RCC 7860 (cell line): Measurements from ENCODE around the gene LMOD1.
A peak's percentile ranks its signal among the peaks of the same experiment; 100 is the strongest.
"Not testable (repeated sequence)": the region's sequence is repeated elsewhere in the genome, so short reads cannot be mapped to it uniquely, and the experiment has no call there.

Source experiments
- DNase-seq: peaks from one replicate; pipeline ENCODE4 v3.0.0-alpha.2; 2015; ENCODE audit warnings: low spot score
- FAIRE-seq: peaks from 2 replicates; lab custom pipeline; 2012; peaks lifted over from hg19 to GRCh38; lab: Jason Lieb, UNC

Gene LMOD1

DNA sequence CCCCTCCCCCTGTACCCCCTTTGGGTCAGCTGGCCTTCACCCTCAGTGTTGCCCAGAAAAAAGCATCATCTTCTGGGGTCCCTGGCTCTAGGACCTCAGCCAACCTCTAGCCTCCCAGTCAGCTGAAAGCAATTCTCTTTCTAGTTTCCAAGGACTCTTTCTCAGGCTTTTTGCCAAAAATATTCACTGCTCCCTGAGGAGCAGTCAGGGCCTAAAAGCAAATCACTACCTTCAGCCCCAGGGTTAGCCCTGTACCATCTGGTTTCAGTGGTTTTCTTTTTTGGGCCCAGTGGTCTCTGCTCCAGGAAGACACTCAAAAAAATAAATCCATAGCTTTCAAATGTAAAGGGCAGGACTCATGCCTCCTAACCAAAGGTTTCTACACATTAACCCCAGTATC, 3.1 kb upstream of the LMOD1 start:
- DNase-seq, result no peak
- no peak for FAIRE-seq

DNA sequence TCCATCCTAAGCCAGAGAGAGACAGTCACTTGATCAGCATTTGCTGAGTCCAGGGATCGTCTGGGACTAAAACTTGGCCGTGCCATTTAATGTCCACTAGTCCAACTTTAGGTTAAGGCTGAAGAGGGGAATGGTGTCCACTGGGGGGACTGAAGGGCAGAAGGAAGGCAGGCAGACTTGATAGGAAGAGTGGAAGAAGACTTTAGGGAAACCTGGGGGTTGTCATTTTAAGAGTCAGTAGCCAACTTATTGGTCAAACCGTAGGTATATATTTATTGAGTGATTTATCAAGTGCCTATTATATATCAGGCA, 1.3 kb upstream of the LMOD1 start:
- no peak for FAIRE-seq
- DNase-seq, result no peak

DNA sequence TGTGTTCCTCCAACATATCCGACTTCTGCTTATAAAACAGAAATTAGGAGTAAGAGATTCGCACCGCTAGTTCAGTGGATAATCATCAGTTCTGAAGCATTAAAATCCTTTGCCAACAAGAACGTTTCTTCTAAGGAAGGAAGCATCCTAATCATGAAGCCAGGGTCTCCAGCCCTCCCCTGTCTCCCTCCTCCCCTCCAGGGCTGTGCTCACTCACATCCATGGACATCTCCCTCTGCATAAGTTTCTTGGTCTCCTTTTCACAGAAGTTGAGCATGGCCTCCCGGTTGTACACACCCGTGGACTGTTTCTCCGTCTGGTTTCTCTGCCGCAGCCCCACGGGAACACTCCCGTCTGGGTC, 505 bp downstream of the LMOD1 start:
- FAIRE-seq (no peak), DNase-seq (no peak)

DNA sequence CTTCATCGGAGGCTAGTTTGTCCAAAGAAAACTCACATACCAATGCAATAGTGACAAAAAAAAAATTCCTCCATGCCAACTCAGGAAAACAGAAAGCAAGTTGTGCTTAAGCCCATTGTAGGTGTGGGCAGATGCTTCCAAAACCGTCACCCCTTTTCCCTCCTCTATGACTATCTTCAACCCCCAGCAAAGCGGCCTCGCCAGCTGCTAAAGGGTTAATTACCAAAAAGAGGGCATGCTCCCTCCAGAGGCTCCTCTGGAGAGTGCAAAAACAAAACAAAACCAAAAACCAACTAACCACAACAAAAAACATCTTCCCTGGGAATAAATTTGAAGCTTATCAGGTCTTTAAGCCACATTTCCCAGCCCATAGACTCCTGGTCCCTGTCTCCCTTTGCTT, 1.2 kb downstream of the LMOD1 start:
- no peak for DNase-seq

DNA sequence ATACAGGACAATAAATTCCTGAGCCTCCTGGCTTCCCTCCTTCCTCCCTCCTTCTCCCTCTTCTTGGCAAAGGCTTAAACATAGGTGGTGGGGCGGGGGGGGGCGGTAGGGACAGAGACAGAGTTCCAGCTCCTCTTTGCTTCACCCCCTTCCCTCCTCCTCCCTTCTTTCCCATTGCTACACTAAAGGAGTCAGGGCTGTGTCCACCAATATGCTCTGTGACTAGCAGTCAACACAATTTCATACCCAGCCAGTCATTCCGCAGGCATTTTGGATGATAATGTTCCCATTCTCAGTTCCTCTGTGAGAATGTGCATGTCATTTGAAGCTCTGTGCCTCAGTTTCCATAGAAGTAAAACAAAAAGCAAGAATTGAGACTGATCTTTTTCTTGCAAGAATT, 1.7 kb downstream of the LMOD1 start:
- FAIRE-seq (no peak), DNase-seq (no peak)

More for the DNA sequence above, 1.2 kb downstream of the LMOD1 start:
- FAIRE-seq, result no peak

DNA sequence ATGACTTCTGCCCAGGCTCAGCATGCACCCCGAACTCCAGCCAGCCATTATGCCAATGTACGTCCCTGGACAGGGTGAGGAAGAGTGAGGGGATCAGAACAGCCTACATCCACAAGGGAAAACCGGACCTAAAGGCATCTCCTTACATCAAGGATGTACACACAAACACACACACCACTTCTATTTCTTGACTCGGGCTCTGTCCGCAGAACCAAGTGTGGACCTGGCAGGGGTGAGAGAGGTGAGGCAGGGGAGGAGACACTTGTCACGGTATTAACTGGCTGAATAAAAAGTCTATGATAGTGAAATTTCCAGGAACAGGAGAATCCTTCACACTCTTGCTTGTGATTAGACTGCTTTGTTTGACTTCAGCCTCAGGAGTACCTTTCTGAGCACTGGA, 2.3 kb downstream of the LMOD1 start:
- DNase-seq, result no peak
- FAIRE-seq, result no peak

DNA sequence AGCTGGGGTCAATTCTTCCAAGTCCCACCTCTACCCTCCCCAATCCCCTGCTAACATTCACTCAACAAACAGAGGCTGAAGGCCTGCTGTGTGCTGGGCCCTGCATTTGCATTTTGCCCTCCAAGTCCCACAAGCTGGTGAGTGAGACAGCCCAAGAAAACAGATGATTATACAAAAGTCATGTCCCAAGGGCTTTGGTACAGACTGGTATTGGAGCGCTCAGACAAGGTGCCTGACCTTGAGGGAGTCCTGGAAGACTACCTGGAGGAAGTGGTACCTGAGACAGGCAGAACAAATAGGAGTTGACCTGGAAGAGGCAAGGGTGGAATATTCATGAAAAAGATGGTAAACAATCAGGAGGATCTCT, 4.2 kb downstream of the LMOD1 start:
- DNase-seq, result no peak
- FAIRE-seq, result no peak

DNA sequence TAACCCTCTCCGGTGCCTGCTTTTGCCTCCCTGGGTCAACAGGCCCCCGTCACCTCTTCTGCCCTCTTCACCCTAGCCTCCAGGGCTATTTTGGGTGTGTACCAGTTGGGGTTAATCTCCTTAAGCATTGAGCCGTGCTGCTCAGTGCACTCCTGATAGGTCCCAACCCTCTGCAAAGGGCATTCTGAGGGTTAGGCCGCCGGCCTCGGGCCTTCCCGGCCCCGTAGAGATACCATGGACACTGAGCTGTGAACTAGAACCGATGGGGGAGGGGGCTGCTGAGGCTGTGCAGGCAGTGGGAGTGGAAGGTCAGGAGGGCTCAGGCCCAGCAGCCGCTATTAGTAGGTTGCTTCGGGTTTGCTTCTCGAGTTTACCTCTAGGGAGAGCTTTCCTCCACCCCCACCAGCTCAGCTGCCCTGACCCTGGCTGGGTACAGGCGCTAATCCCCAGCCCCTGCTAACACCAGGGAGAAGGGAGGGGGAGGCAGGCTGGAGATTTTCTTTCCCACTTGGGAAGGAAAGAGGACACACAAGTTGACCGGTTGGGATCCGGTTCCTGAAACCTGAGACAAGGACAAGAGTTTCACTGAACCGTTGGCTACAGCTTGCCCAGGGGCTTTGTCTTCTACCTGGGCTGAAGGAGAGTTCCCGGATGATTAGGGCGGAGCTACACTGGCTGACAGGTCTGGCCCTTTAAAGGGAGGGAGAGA, 4.8 kb downstream of the LMOD1 start:
- no peak for FAIRE-seq
- no peak for DNase-seq

DNA sequence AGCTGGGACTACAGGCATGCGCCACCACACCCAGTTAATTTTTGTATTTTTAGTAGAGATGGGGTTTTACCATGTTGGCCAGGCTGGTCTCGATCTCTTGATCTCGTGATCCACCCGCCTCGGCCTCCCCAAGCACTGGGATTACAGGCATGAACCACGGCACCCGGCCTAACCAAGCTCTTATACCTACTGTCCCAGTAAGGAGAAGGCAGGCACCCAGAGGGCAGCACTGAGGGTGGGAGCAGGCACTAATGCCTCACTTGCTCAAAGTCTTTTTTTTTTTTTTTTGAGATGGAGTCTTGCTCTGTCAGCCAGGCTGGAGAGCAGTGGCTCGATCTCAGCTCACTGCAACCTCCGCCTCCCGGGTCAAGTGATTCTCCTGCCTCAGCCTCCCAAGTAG, 6.0 kb downstream of the LMOD1 start:
- not testable (repeated sequence) for FAIRE-seq, DNase-seq

DNA sequence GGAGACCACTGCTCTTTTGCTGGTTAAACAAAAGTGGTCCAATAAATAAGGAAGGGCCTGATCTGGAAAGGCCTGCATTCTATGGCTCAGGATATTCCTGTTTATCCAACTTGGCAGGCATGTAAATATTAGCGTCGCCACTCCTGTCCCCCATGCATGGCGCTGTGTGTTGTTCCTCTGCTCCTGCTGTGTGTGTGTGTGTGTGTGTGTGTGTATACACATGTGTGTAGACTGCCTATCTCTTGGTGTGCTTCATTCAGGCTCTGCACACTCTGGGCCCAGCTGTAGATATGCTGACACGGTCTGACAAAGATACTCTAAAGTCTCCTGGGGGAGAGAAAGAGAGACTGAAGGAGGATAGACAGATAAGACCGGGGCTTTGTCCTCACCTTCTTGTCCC, 6.8 kb downstream of the LMOD1 start:
- DNase-seq (no peak), FAIRE-seq (no peak)

DNA sequence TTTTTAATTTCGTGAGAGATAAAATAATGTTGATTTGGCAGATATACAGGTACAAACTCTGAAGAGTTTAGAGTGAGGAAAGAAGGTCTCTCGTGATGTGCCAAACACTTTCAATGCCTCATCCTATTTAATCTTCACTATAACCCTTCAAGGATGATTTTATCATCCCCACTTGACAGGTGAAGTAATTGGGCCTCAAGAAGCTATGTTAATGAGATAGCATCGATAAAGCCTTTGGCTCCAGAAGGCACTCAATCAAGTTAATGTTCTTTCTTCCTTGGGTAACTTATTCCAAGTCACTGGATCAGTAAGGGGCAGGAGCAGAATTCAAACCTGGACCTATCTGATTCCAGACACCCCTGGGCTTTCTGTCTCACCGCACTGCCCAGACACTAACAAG, 7.2 kb downstream of the LMOD1 start:
- FAIRE-seq (no peak), DNase-seq (no peak)

DNA sequence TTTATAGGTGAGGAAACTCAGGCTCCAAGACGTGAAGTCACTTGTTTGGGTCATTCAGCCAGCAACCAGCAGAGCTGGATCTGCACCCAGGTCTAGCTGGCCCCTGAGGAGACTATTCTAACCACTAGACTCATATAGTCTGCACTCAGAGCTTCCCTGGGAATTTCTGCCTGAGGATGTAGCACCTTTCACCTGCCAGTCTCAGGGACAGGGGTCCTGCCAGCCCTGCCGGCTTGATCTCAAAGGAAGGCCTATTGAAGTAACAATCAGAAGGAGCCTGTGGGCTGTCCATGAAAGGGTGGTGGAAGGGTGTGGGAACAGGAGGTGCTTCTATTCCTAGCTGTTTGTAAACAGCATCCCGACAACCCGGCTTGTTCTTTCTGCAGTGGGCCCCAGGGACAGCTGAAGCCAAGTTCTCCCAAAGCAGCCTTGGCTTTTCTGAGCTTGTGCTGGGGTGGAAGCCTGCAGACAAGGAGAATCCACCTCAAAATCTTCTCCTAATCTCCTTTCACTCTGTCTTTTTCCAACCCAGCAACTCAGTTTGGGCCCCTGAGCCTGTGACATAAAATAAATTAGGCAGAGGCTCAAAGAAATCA, 7.8 kb downstream of the LMOD1 start:
- DNase-seq (no peak), FAIRE-seq (no peak)

DNA sequence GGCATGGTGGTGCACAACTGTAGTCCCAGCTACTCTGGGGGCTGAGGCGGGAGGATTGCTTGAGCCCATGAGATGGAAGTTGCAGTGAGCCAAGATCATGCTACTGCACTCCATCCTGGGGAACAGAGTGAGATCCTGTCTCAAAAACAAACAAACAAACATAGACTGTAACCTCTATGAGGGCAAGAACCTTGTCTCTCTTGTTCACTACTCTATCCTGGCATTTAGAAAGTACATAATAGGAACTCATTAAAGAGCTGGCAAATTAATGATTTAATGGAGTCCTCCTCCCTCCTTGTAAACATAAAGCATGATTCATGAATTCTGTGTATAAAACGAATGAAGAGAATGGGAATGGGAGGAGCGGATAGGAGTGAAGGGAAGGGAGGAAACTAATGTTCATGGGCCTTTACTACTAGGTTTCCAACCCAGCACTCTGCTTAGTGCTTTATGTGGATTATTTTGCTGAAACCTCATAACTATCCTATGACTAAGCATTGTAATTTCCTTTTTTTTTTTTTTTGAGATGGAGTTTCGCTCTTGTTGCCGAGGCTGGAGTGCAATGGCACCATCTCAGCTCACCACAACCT, 8.6 kb downstream of the LMOD1 start:
- DNase-seq (peak; percentile 41), FAIRE-seq (no peak)

DNA sequence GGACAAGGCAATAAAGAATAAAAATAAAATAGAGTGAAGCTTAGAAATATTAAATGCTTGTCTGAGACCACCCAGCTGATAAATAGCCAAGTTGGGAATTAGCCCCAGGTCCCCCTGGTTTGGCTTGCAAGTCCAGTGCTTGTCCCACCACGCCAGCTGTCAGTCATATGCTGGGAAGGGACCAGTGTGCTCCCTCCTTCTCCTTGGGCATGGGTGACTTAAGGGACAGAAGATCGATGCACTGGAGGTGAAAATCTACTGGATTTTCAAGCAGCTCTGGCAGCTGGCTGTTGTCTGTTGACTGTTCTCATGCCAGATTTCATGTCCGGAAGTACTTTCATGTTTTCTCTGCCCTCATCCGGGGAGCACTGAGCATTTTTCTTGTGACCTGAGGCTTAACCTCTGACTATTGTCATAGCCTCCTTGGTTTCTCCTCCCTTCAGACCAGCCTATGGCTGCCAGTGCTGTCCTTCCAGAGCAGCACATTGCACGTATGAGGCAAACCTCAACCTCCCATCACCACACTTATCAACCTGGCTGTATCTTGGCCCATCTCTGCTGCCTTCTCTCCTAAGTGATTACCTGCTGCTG, 12.4 kb downstream of the LMOD1 start:
- FAIRE-seq (no peak), DNase-seq (peak; percentile 8)

DNA sequence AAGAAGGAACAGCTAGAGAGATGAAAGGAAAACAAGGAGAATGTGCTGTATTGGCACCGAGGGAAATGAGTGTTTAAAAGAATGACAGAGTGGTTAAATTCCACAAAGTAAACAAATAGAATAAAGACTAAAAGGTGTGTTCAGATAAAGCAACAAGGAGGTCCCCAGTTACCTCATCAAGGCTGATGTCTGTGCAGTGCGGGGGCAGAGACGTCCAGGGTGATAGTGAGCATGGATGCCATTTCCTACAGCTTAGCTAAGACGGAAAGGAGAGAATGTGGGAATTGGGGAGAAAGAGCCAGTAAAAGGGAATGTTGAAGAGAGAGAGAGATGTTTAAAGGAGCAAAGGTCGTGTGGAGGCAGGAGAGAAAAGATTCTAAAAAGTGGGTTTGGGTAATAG, 15.5 kb downstream of the LMOD1 start:
- FAIRE-seq, result no peak
- DNase-seq, result no peak

DNA sequence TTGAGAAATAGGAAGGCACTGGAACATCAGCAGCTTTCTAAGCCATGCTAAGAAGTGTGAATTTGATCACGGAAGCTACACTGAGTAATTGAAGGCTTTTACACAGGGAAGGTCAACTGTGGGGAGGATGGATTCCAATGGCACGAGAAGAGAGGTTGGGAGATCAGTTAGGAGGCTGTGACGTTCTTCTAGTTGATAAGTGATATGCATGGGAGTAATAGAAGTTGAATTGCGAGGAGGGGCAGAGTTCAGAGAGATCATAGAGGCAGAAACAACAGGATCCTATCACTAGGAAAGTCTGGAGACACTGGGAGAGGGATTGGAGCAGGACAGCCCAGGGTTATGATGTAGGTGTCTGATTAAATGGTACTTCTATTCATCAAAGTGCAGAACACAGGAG, 16.2 kb downstream of the LMOD1 start:
- DNase-seq (no peak), FAIRE-seq (no peak)

DNA sequence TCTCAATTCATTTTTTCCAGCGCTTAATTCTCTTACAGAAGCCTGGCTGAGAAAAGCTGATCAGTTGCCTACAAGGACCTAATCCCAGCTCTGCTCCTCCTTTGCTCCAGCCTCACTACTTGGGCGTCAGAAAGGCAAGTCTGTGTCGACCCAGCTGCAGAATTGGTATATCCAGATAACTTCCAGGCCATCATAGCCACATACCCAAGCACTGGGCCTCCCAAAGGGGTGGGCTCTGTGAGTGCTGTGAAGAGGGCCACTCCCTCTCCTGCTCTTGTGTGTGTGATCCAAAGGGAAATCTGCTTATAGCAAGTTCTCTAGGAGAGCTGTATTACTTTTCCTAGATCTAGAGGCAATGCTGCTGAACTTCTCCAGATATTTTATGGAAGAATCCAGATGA, 18.1 kb downstream of the LMOD1 start:
- DNase-seq, result no peak
- no peak for FAIRE-seq

DNA sequence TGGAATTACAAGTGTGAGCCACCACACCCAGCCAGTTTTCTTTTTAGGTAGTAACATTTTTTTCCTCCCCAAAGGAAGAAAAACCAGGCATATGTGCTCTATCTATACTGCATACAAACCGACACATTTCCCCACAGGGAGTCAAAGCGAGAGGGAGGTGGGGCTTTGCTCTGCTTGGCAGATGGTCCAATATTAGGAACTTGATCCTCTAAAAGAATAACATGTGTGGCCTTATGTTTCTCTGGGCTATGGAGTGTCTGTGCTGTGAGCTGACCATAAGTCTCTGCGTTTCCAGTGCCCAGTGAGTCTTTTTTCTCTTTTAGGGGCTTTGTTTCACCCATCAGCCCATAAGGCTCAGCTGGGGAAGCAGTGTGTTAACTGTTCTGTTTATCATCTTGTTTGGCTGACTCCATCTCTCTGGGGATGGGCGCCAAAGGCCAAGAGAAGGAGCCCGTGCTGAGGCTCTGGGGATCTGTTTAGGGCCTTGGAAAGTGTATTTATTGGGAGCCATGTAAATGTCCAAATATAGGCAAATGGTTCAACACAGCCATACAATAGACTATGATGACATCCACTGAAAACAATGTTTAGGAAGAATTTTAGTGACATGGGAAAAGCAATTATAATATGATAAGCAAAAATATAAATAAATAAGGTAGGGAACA, 20.2 kb downstream of the LMOD1 start:
- no peak for DNase-seq
- FAIRE-seq, result no peak

DNA sequence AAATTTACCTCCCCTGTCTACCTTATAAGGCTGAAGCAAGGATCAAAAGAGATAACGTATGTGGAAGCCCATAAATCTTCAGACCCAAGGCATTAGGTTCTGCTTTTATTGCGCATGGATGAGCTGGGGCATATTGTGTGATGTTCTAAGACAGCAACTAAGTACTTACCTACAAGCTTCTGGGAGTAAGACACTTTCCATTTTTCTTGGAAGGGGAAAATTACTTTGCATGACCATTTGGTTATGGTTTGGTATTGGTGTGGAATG, 21.1 kb downstream of the LMOD1 start:
- FAIRE-seq (no peak), DNase-seq (no peak)

DNA sequence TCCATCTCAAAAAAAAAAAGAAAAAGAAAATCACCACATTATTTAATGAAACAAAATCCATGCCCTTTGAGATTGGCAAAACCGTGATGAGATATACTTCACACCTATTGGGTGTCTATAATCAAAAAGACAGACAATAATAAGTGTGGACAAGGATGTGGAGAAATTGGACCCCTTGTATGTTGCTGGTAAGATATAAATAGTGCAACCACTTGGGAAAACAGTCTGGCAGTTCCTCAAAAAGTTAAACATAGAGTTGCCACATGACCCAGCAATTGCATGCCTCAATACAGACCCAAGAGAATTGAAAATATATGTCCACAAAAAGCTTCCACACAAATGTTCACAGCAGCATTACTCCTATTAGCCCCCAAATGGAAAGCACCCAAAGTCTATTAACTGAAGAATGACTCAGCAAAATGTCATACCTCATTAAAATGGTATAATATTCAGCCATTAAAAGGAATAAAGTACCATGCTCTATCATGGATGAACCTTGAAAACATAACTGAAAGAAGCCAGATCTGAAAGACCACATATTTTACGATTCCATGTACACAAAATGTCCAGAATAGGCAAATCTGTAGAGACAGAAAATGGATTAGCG, 24.3 kb downstream of the LMOD1 start:
- FAIRE-seq, result no peak
- no peak for DNase-seq

DNA sequence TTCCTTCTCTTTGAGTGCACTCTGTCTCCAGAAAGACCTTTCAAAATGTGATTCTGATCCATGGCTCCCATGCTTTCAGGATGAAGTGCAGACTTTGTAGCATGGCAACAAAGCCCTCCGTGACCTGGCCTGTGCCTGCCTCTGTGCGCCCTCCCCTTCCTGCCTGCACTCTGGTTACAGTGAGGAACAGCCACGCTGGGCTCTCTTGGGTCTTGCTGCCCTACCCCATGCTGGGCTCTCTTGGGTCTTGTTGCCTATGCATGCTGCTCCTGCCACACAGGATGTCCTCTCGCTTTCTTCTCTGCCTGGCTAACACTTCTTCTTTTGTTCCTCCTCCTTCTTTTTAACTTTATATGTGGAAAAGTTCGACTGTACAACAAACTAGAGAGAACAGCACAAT, 28.0 kb downstream of the LMOD1 start:
- FAIRE-seq, result no peak

More for the DNA sequence above, 28.0 kb downstream of the LMOD1 start:
- DNase-seq, result no peak
